Measurements from ENCODE around the gene AHSP.
"Not testable (repeated sequence)": the region's sequence is repeated elsewhere in the genome, so short reads cannot be mapped to it uniquely, and the experiment has no call there.

Gene AHSP, protein sequence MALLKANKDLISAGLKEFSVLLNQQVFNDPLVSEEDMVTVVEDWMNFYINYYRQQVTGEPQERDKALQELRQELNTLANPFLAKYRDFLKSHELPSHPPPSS

DNA sequence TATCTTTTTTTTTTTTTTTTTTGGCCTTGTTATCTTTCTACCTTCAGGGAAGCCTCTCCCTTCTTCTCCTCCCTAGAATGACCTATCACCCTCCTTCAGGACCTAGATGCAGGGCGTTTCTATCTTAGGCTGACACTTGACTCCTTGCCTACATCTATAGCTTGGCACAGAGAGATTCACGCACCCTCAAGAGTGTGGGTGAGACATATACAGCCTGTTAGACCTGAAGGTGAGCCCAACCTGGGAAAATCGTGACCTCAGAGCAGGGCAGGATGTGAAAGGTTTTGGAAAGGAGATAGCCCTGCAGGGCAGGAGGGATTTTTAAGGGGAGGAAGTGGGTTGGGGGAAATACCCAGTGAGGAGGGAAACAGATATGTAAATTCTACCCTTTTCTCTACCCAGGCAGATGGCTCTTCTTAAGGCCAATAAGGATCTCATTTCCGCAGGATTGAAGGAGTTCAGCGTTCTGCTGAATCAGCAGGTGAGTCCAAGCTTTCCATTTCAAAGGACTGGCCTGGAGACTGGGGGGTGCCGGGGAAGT is at the start of gene AHSP:
Gene AHSP (plus strand): TSS at position 167 of the 541 bp plus-strand sequence. CDS start 240 bp downstream, at position 407.
- H3K4me3 Mint-ChIP-seq: no peak within 1 kb of the TSS

DNA sequence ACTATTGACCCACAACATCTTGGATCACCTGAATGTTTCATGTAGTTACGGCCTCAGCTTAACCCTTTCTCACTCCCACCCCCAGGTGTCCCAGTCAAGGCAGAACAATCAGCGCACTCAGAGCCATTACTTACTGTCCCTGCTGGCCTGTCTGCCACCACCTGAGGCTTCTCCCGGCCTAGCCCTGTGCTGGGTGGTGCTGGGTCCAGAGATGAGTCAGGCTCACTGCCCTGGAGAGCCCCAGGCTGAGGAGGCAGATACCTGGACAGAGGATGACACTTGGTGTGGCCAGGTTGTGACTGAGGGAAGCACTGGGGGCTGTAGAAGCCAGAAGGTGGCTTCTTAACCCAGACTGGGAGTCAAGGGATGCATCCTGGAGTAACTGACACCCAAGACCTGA is 48.7 kb upstream of the AHSP start:
- Mint-ChIP-seq H3K36me3 (ENCODE audit: low read depth) (no peaks in the 10 kb centered on the region), H3K4me3 (no peak overlapping the region), H3K4me1 (ENCODE audit: low read depth) (peaks cover 45% of the 10 kb centered on the region), H3K27me3 (peaks cover 44% of the 10 kb centered on the region), H3K27ac (no peak overlapping the region), H3K9me3 (no peaks in the 10 kb centered on the region)
- intact Hi-C loops (cut with micrococcal nuclease): no loop called here

More for the DNA sequence above, at the start of gene AHSP:
- intact Hi-C loops (cut with micrococcal nuclease): no loop called here
- peaks cover 27% of the 10 kb centered on the region for H3K27me3 Mint-ChIP-seq
- no peaks in the 10 kb centered on the region for H3K4me1 Mint-ChIP-seq (ENCODE audit: low read depth)
- no peaks in the 10 kb centered on the region for H3K36me3 Mint-ChIP-seq (ENCODE audit: low read depth)
- H3K9me3 Mint-ChIP-seq: no peaks in the 10 kb centered on the region
- no peak within 1 kb of the TSS for H3K27ac Mint-ChIP-seq

DNA sequence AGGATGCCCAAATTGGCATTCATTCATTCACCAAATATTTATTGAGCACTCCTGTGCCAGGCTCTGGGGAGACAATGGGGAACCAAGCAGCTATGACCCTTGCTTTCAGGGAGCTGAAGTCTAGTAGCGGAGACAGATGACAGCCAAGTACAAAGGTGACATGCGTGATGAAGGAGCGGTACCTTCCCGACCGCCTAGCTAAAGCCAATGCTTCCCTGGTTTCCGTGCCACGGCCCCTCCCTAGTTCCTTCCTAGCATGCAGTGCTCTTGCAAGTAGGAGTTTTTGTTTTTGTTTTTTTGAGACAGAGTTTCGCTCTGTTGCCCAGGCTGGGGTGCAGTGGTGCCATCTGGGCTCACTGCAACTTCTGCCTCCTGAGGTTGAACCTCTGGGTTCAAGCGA is 47.9 kb upstream of the AHSP start:
- Mint-ChIP-seq H3K9me3 (no peaks in the 10 kb centered on the region), H3K4me1 (ENCODE audit: low read depth) (peaks cover 45% of the 10 kb centered on the region), H3K4me3 (no peak overlapping the region), H3K36me3 (ENCODE audit: low read depth) (no peaks in the 10 kb centered on the region), H3K27ac (no peak overlapping the region), H3K27me3 (peaks cover 46% of the 10 kb centered on the region)
- intact Hi-C loops (cut with micrococcal nuclease): no loop called here

DNA sequence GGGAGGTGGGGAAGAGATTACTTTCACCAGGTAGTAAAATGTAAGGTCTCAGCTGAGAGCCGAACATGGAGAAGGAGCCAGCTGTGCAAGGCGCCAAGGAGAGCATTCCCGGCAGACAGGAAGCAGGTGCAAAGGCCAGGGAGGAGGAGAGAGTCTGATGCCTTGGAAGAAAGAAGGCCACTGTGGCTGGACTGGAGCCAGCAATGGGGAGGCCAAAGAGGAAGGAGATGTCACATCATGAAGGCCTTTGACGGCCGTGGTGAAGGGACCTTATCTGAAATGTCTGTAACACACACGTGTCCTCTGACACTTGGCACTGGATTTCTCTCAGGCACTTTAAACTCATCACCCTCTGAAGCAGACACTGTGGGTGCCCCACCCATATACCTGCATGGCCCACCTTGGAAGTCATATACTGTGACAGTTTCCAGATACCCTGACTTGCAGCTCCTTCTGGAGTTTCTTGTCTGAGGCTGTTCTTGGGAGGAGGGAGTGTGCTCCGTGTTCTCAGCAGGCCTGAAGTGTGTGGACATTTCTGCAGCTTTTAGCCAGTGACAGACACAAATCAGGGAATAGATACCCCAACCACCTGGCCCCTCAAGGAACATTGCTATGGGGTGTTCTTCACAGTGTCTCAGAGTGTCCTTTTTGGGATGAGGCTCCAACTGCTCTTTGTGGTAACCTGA is 46.7 kb upstream of the AHSP start:
- Mint-ChIP-seq H3K4me3 (no peak overlapping the region), H3K27ac (peak overlapping the region; percentile 17), H3K4me1 (ENCODE audit: low read depth) (peaks cover 49% of the 10 kb centered on the region), H3K36me3 (ENCODE audit: low read depth) (no peaks in the 10 kb centered on the region), H3K9me3 (no peaks in the 10 kb centered on the region), H3K27me3 (peaks cover 52% of the 10 kb centered on the region)
- intact Hi-C loops (cut with micrococcal nuclease): no loop called here

DNA sequence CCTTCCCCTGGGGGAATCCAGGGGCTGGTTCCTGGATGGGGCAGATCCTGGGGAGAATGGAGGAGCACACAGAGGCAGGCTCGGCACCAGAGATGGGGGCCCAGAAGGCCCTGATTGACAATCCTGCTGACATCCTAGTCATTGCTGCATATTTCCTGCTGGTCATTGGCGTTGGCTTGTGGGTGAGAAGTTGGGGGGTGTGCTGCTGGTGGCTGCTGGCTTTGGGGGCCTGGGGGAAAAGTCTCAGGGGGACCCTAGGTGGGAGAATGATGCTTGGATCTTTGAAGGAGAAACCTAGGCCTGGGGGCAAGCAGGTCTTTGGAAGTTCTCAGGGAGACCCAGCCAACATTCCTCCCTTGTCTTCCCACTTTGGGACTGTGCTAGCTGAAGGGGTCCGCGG is 44.6 kb upstream of the AHSP start, which contains the start of gene SLC5A2:
Gene SLC5A2 (plus strand): TSS at position 43 of the 400 bp plus-strand sequence. CDS start 14 bp downstream, at position 57.
- H3K27ac Mint-ChIP-seq: no peak within 1 kb of the TSS
- intact Hi-C loops (cut with micrococcal nuclease): no loop called here
- no peak within 1 kb of the TSS for H3K4me3 Mint-ChIP-seq
- no peaks in the 10 kb centered on the region for H3K9me3 Mint-ChIP-seq
- no peaks in the 10 kb centered on the region for H3K36me3 Mint-ChIP-seq (ENCODE audit: low read depth)
- peaks cover 53% of the 10 kb centered on the region for H3K27me3 Mint-ChIP-seq
- H3K4me1 Mint-ChIP-seq (ENCODE audit: low read depth): peaks cover 39% of the 10 kb centered on the region

DNA sequence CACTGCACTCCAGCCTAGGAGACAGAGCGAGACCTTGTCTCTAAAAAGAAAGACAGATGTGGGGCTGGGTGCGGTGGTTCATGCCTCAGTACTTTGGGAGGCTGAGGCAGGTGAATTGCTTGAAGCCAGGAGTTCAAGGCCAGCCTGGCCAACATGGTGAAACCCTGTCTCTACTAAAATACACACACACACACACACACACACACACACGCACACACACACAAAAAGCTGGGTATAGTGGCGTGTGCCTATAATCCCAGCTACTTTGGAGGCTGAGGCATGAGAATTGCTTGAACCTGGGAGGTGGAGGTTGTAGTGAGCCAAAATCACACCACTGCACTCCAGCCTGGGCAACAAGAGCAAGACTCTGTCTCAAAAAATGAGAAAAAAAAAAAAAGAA is 43.7 kb upstream of the AHSP start:
- H3K36me3 Mint-ChIP-seq (ENCODE audit: low read depth); H3K27ac Mint-ChIP-seq; H3K9me3 Mint-ChIP-seq; H3K4me3 Mint-ChIP-seq; intact Hi-C loops (cut with micrococcal nuclease): not testable (repeated sequence)
- peaks cover 60% of the 10 kb centered on the region for H3K27me3 Mint-ChIP-seq
- peaks cover 39% of the 10 kb centered on the region for H3K4me1 Mint-ChIP-seq (ENCODE audit: low read depth)

DNA sequence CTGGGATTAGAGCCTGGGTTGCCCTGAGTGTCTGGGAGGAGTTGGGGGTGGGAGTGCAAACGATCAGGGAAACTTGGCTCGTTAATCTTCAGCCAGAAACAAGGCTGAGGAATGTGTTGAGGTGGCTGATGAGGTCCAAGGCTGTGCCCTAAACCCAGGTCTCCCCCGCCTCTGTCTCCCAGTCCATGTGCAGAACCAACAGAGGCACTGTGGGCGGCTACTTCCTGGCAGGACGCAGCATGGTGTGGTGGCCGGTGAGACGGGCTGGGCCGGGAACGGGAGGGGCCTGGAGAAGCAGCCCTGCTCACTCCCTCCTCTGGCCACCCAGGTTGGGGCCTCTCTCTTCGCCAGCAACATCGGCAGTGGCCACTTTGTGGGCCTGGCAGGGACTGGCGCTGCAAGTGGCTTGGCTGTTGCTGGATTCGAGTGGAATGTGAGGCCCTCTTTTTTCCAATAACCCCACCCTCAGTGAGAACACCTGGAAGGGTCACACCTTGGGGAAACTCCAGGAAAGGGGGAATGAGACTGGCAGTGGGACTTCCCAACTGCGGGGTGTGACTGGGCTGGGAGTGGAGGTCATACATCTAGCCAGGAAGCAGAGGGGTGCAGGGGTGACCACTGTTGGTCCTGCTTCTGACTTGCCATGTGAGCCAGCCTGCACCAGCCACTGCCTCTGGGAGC is 43.1 kb upstream of the AHSP start:
- Mint-ChIP-seq H3K9me3 (no peaks in the 10 kb centered on the region), H3K27me3 (peaks cover 60% of the 10 kb centered on the region), H3K4me1 (ENCODE audit: low read depth) (peaks cover 39% of the 10 kb centered on the region), H3K27ac (no peak overlapping the region), H3K4me3 (no peak overlapping the region), H3K36me3 (ENCODE audit: low read depth) (peaks cover 7% of the 10 kb centered on the region)
- intact Hi-C loops (cut with micrococcal nuclease): no loop called here

DNA sequence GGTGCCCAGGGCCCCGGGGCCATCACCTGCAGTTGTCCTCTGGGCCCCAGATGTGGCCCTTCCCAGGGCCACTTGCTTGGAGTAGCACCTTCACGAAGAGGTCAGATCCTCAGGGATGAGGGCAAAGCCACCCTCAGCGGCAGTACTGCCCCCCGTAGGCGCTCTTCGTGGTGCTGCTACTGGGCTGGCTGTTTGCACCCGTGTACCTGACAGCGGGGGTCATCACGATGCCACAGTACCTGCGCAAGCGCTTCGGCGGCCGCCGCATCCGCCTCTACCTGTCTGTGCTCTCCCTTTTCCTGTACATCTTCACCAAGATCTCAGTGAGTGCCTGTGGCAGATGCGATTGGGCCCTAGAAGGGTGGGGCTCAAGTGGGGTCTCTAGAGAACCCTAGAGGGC is 42.1 kb upstream of the AHSP start:
- intact Hi-C loops (cut with micrococcal nuclease): no loop called here
- peaks cover 38% of the 10 kb centered on the region for H3K4me1 Mint-ChIP-seq (ENCODE audit: low read depth)
- peaks cover 16% of the 10 kb centered on the region for H3K36me3 Mint-ChIP-seq (ENCODE audit: low read depth)
- H3K9me3 Mint-ChIP-seq: no peaks in the 10 kb centered on the region
- H3K27ac Mint-ChIP-seq: no peak overlapping the region
- no peak overlapping the region for H3K4me3 Mint-ChIP-seq
- H3K27me3 Mint-ChIP-seq: peaks cover 57% of the 10 kb centered on the region

DNA sequence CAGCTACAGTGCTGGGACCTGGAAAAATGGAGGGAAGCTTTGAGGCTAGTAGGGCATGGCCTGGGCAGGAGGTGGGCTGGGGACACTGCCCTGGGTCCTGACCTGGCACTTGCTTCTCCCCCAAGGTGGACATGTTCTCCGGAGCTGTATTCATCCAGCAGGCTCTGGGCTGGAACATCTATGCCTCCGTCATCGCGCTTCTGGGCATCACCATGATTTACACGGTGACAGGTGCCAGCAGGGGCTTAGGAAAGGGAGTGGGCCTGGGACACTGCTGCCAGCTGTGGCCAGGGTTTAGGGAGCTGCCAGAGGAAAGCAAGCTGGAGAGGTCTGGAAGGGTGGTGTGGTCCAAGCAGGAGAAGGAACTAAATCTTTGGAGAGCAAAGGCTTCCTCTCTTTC is 41.7 kb upstream of the AHSP start:
- peaks cover 21% of the 10 kb centered on the region for H3K36me3 Mint-ChIP-seq (ENCODE audit: low read depth)
- intact Hi-C loops (cut with micrococcal nuclease): no loop called here
- H3K4me3 Mint-ChIP-seq: no peak overlapping the region
- H3K27ac Mint-ChIP-seq: no peak overlapping the region
- peaks cover 37% of the 10 kb centered on the region for H3K4me1 Mint-ChIP-seq (ENCODE audit: low read depth)
- peaks cover 55% of the 10 kb centered on the region for H3K27me3 Mint-ChIP-seq
- H3K9me3 Mint-ChIP-seq: no peaks in the 10 kb centered on the region

DNA sequence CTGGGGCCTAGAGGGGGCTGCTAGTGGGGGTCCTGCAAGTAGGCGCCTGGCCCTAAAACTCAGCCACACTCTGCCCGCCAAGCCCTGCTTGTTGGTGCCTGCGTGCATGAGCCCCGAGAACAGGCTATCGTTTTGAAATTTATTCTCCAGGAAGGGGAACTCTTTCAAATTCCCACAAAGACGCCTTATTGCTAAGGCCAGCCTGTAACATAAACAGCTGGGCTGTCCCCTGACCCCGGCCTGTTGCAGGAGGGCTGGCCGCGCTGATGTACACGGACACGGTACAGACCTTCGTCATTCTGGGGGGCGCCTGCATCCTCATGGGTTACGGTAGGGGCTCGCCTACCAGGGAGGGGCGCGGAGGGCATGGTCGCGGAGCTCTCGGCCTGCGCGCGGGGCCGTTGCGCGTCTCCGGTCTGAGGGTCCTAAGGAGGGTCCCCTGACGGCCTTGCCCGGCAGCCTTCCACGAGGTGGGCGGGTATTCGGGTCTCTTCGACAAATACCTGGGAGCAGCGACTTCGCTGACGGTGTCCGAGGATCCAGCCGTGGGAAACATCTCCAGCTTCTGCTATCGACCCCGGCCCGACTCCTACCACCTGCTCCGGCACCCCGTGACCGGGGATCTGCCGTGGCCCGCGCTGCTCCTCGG is 40.5 kb upstream of the AHSP start:
- intact Hi-C loops (cut with micrococcal nuclease): no loop called here
- no peaks in the 10 kb centered on the region for H3K9me3 Mint-ChIP-seq
- H3K4me3 Mint-ChIP-seq: peak overlapping the region; percentile 86
- peaks cover 35% of the 10 kb centered on the region for H3K4me1 Mint-ChIP-seq (ENCODE audit: low read depth)
- H3K27me3 Mint-ChIP-seq: peaks cover 55% of the 10 kb centered on the region
- peak overlapping the region; percentile 32 for H3K27ac Mint-ChIP-seq
- peaks cover 32% of the 10 kb centered on the region for H3K36me3 Mint-ChIP-seq (ENCODE audit: low read depth)

DNA sequence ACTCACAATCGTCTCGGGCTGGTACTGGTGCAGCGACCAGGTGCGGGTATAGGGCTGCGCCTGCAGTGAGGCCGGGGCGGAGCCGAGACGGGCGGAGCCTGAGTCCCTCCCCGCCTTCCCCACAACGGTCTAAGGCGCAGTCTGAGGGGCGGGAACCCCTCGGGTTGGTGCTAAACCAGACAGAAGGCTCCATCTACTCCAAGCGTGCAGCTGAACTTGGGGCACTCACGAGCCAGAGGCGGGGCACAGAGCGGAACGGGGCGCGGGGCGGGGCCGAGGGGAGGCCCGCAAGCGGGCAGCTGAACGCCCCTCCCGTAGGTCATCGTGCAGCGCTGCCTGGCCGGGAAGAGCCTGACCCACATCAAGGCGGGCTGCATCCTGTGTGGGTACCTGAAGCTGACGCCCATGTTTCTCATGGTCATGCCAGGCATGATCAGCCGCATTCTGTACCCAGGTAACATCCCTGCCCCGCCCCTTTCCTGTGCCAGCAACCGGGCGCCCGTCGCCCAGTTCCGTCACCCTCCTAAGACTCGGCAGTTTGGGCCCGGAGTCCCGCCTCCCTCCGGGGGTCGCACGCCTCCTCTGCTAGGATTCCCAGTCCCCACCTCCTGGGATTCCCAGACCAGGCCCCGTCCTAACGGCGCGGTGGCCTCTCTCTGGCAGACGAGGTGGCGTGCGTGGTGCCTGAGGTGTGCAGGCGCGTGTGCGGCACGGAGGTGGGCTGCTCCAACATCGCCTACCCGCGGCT is 39.8 kb upstream of the AHSP start:
- intact Hi-C loops (cut with micrococcal nuclease): no loop called here
- peaks cover 39% of the 10 kb centered on the region for H3K36me3 Mint-ChIP-seq (ENCODE audit: low read depth)
- H3K27me3 Mint-ChIP-seq: peaks cover 48% of the 10 kb centered on the region
- no peaks in the 10 kb centered on the region for H3K9me3 Mint-ChIP-seq
- peaks cover 28% of the 10 kb centered on the region for H3K4me1 Mint-ChIP-seq (ENCODE audit: low read depth)
- peak overlapping the region; percentile 86 for H3K4me3 Mint-ChIP-seq
- H3K27ac Mint-ChIP-seq: peak overlapping the region; percentile 32

DNA sequence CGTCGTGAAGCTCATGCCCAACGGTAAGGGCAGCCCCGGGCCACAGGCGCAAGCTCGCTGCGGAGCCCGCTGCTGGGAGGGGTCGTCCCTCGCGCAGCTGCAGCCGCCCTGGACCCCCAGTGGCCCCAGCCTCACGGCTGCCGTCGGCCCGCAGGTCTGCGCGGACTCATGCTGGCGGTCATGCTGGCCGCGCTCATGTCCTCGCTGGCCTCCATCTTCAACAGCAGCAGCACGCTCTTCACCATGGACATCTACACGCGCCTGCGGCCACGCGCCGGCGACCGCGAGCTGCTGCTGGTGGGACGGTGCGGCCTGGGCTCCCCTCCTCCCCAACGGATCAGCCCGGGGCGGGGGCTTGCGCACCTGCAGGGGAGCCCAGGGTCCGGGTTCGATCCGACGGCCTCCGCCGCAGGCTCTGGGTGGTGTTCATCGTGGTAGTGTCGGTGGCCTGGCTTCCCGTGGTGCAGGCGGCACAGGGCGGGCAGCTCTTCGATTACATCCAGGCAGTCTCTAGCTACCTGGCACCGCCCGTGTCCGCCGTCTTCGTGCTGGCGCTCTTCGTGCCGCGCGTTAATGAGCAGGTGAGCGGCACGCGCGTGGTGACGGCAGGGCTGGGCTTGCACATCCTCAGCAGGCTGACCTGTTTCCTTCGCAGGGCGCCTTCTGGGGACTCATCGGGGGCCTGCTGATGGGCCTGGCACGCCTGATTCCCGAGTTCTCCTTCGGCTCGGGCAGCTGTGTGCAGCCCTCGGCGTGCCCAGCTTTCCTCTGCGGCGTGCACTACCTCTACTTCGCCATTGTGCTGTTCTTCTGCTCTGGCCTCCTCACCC is 39.0 kb upstream of the AHSP start:
- peaks cover 47% of the 10 kb centered on the region for H3K36me3 Mint-ChIP-seq (ENCODE audit: low read depth)
- H3K27ac Mint-ChIP-seq: no peak overlapping the region
- intact Hi-C loops (cut with micrococcal nuclease): no loop called here
- H3K27me3 Mint-ChIP-seq: peaks cover 47% of the 10 kb centered on the region
- H3K4me1 Mint-ChIP-seq (ENCODE audit: low read depth): peaks cover 28% of the 10 kb centered on the region
- peak overlapping the region; percentile 86 for H3K4me3 Mint-ChIP-seq
- H3K9me3 Mint-ChIP-seq: no peaks in the 10 kb centered on the region

DNA sequence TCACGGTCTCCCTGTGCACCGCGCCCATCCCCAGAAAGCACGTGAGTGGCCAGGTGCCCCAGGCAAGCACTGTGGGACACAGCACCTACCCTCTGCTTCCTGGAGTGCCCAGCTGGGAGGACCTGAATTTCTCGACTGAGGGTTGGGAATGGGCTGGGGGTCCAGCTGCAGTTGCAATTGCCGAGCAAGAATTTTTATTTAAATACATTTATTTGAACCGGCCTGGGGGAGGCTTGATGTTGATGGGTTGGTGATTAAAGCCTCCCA is 38.5 kb upstream of the AHSP start:
- Mint-ChIP-seq H3K36me3 (ENCODE audit: low read depth) (peaks cover 53% of the 10 kb centered on the region), H3K4me3 (no peak overlapping the region), H3K27me3 (peaks cover 46% of the 10 kb centered on the region), H3K9me3 (no peaks in the 10 kb centered on the region), H3K27ac (no peak overlapping the region), H3K4me1 (ENCODE audit: low read depth) (peaks cover 27% of the 10 kb centered on the region)
- intact Hi-C loops (cut with micrococcal nuclease): no loop called here
